PFSK-1 (cell line): Measurements from ENCODE around the gene ARFGAP2.

Source experiments
- POLR2AphosphoS5 ChIP-seq: IDR thresholded peaks from 2 replicates; pipeline ENCODE4 v1.6.1; 2012; ENCODE audit warnings: low read depth, mild to moderate bottlenecking, control low read depth, low read length, moderate library complexity
- TAF1 ChIP-seq: IDR thresholded peaks from 2 replicates; pipeline ENCODE4 v1.6.1; 2012; ENCODE audit warnings: low read length, control low read depth, borderline replicate concordance; ENCODE audit not compliant: insufficient read depth
- TF ChIP-seq, protein P1 (sequence below), 2 experiments: IDR thresholded peaks; 2 replicates each; pipeline versions ENCODE4 v1.6.1 to v1.8.0; 2011 to 2012; ENCODE audit warnings: low read depth in 2 of 2, low read length in 2 of 2, control low read depth in 1 of 2, inconsistent platforms in 1 of 2, mild to moderate bottlenecking in 1 of 2, moderate library complexity in 1 of 2; ENCODE audit not compliant: insufficient read depth in 1 of 2

DNA sequence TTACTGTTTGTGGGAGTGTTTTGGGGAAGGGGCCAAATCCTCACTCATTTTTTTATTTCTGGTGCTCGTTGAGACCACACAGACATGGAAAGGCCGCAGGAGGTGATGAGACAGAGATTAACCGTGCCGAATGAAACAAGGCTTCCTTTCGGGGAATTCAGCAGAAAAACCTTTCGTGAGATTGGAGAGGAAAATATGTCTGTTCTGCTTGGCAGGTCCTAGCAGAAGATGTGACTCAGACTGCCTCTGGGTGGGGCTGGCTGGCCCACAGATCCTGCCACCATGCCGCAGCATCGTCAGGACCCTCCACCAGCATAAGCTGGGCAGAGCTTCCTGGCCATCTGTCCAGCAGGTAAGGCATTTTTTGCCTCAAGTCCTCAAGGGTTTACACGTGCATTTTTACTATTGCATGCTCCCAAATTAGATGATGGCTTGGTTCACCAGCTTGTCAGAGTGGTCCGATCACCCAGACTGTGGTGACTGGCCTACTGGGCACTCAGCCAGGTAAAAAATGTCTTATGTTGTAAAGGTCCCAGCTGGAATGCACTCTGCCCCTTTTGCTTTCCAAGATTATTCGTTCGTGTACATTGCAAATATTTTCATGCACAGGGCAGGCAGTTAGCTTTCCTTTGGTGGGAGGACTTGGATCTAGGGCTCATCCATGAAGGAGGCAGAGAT, 39.6 kb upstream of the ARFGAP2 start:
- TF ChIP-seq, protein P1, sequence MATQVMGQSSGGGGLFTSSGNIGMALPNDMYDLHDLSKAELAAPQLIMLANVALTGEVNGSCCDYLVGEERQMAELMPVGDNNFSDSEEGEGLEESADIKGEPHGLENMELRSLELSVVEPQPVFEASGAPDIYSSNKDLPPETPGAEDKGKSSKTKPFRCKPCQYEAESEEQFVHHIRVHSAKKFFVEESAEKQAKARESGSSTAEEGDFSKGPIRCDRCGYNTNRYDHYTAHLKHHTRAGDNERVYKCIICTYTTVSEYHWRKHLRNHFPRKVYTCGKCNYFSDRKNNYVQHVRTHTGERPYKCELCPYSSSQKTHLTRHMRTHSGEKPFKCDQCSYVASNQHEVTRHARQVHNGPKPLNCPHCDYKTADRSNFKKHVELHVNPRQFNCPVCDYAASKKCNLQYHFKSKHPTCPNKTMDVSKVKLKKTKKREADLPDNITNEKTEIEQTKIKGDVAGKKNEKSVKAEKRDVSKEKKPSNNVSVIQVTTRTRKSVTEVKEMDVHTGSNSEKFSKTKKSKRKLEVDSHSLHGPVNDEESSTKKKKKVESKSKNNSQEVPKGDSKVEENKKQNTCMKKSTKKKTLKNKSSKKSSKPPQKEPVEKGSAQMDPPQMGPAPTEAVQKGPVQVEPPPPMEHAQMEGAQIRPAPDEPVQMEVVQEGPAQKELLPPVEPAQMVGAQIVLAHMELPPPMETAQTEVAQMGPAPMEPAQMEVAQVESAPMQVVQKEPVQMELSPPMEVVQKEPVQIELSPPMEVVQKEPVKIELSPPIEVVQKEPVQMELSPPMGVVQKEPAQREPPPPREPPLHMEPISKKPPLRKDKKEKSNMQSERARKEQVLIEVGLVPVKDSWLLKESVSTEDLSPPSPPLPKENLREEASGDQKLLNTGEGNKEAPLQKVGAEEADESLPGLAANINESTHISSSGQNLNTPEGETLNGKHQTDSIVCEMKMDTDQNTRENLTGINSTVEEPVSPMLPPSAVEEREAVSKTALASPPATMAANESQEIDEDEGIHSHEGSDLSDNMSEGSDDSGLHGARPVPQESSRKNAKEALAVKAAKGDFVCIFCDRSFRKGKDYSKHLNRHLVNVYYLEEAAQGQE (IDR thresholded peaks at IDR 0.05; ENCODE audit: insufficient read depth in 1 of 2, low read depth in 2 of 2, low read length in 2 of 2) = no peak
- TF ChIP-seq POLR2AphosphoS5 (no peak), TAF1 (no peak)
